Common myeloid progenitor, CD34-positive (primary cell): ENCODE measurements around the gene CCSER1.

Source experiments
- CTCF ChIA-PET: fragments of 350-600 bp; sonication (Branson Sonifier 250); formaldehyde crosslinking; loops from one replicate; lab custom pipeline; 2021; ENCODE audit warnings: antibody characterized with exemption; lab: Charles Lee
- POLR2A ChIA-PET: fragments of 350-600 bp; sonication (Branson Sonifier 250); formaldehyde crosslinking; loops from one replicate; lab custom pipeline; 2021; ENCODE audit warnings: antibody characterized with exemption; lab: Charles Lee
- DNase-seq, 3 donors: peaks; one replicate each; pipeline versions ENCODE4 v3.0.0 to v3.0.0-alpha.2; 2013
- H3K27ac ChIP-seq, 2 experiments: 1 replicate in 1 of 2; 2 replicates in 1 of 2; pipeline ENCODE4 v1.7.0; 2013; ENCODE audit warnings: inconsistent platforms in 2 of 2, low read length in 2 of 2, mild to moderate bottlenecking in 2 of 2, low read depth in 1 of 2, moderate library complexity in 1 of 2; ENCODE audit not compliant: severe bottlenecking in 2 of 2, insufficient read depth in 1 of 2, poor library complexity in 1 of 2
- H3K27me3 ChIP-seq, 5 experiments: replicated peaks in 2 of 5; 1 replicate in 3 of 5; 2 replicates in 2 of 5; pipeline versions ENCODE4 v1.6.1 to v1.7.0; 2013; ENCODE audit warnings: low read length in 4 of 5, mild to moderate bottlenecking in 2 of 5, moderate library complexity in 2 of 5, inconsistent platforms in 1 of 5; ENCODE audit not compliant: insufficient read depth in 5 of 5, control insufficient read depth in 4 of 5
- H3K36me3 ChIP-seq, 4 experiments: 1 replicate in 2 of 4; 2 replicates in 2 of 4; pipeline versions ENCODE4 v1.6.1 to v1.7.0; 2013; ENCODE audit warnings: low read length in 3 of 4, control low read depth in 1 of 4, mild to moderate bottlenecking in 1 of 4; ENCODE audit not compliant: control insufficient read depth in 4 of 4, insufficient read depth in 4 of 4
- H3K4me1 ChIP-seq, 4 experiments: 1 replicate in 3 of 4; 2 replicates in 1 of 4; pipeline versions ENCODE4 v1.6.1 to v1.7.1; 2013; ENCODE audit warnings: low read length in 3 of 4, mild to moderate bottlenecking in 3 of 4, control low read depth in 1 of 4, inconsistent platforms in 1 of 4, moderate library complexity in 1 of 4; ENCODE audit not compliant: control insufficient read depth in 4 of 4, insufficient read depth in 4 of 4; ENCODE audit errors: control extremely low read depth in 1 of 4
- H3K4me3 ChIP-seq, 7 experiments: 1 replicate in 4 of 7; 2 replicates in 3 of 7; pipeline versions ENCODE4 v1.5.1 to v1.7.0; 2013; ENCODE audit warnings: mild to moderate bottlenecking in 7 of 7, low read length in 6 of 7, moderate library complexity in 6 of 7, inconsistent platforms in 2 of 7, low read depth in 2 of 7, control low read depth in 1 of 7; ENCODE audit not compliant: insufficient read depth in 4 of 7, control insufficient read depth in 1 of 7; ENCODE audit errors: extremely low read depth in 1 of 7
- H3K9me3 ChIP-seq, 5 experiments: 1 replicate in 4 of 5; 2 replicates in 1 of 5; pipeline versions ENCODE4 v1.6.1 to v1.7.1; 2013; ENCODE audit warnings: low read length in 4 of 5, mild to moderate bottlenecking in 2 of 5, inconsistent platforms in 1 of 5, low read depth in 1 of 5, moderate library complexity in 1 of 5; ENCODE audit not compliant: control insufficient read depth in 4 of 5, insufficient read depth in 2 of 5; ENCODE audit errors: control extremely low read depth in 1 of 5
- WGBS: methylation state at CpG from one replicate; pipeline ENCODE4 v1.1.5; 2013; ENCODE audit not compliant: insufficient coverage; 5-methylcytosine and 5-hydroxymethylcytosine counted together

Gene CCSER1

DNA sequence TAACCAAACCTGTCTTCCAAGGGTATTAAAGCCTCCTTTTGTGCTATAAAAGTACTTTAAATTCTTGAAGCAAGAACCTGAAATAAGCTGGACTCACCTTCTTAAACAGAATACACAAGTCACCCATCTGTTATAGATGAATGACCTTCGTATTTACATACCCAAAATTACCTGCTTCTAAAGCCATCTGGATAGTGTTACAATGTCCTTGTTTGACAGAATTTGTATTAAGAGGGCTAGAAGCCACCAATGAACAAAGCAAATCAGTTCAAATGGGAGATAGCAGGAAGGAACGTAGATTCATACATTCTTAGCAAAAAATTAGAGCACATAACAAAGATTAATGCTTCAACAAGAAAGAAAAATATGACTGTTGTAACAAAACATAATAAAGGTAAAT lies 33.7 kb upstream of the CCSER1 start:
- no CpG with 5 or more reads among the region's 2 CpGs for WGBS
- Histone ChIP-seq H3K27me3 (no peaks in the 10 kb centered on the region), H3K27ac (no peak overlapping the region), H3K36me3 (no peaks in the 10 kb centered on the region), H3K4me3 (no peak overlapping the region), H3K4me1 (no peaks in the 10 kb centered on the region), H3K9me3 (peaks cover 0 to 4% (median 0%) of the 10 kb centered on the region in 5 experiments)
- DNase-seq = no peak
- CTCF ChIA-PET = no interaction called here
- POLR2A ChIA-PET = no interaction called here

- Histone ChIP-seq H3K36me3 (no peaks in the 10 kb centered on the region), H3K4me1 (peaks cover 0 to 3% (median 0%) of the 10 kb centered on the region in 4 experiments), H3K9me3 (peaks cover 0 to 4% (median 0%) of the 10 kb centered on the region in 5 experiments), H3K27ac (no peak overlapping the region), H3K27me3 (no peaks in the 10 kb centered on the region), H3K4me3 (no peak overlapping the region)
- 100% methylated on average over 1 of the region's 1 CpG for WGBS
- no peak for DNase-seq
- CTCF ChIA-PET = no interaction called here
- POLR2A ChIA-PET = no interaction called here
Observed at GRCh38 chr4:90095000-90095399, 32.2 kb upstream of the CCSER1 start.

DNA sequence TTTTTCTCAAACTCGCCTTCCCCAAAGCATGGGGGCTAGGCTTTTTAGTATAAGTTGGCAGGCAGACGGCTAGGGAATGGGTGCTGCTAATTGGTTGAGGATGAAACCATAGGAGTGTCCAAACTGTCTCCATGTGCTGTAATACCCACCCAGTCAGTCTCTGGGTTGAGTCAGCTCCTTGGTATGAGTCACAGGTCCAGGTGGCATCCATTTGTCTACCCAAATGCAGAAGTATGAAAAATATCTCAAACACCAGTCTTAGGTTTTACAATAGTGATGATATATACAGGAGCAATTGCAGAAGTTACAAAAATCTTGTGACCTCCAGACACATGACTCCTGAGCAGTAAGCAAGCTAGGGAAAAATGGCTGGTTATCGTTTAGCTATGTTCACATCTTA lies 27.4 kb upstream of the CCSER1 start:
- peak; percentile 50 to 91 (median 85) for DNase-seq
- CTCF ChIA-PET = interaction anchor here (1.1 kb wide), 1 partner anchor 186 kb away, joined by 3 read pairs; no protein-coding TSS in a partner anchor
- POLR2A ChIA-PET = no interaction called here
- Histone ChIP-seq H3K4me1 (peaks cover 0 to 8% (median 0%) of the 10 kb centered on the region in 4 experiments), H3K27me3 (no peaks in the 10 kb centered on the region), H3K4me3 (no peak overlapping the region), H3K9me3 (peaks cover 0 to 4% (median 0%) of the 10 kb centered on the region in 5 experiments), H3K27ac (no peak overlapping the region), H3K36me3 (no peaks in the 10 kb centered on the region)
- WGBS = 86% methylated on average over 2 of the region's 3 CpGs

GRCh38 chr4:90103991-90104390 lies 23.2 kb upstream of the CCSER1 start:
- Histone ChIP-seq H3K36me3 (no peaks in the 10 kb centered on the region), H3K9me3 (no peaks in the 10 kb centered on the region), H3K4me3 (no peak overlapping the region), H3K27me3 (no peaks in the 10 kb centered on the region), H3K27ac (no peak overlapping the region), H3K4me1 (peaks cover 0 to 8% (median 0%) of the 10 kb centered on the region in 4 experiments)
- 86% methylated on average over 2 of the region's 3 CpGs for WGBS
- ChIA-PET POLR2A (no interaction called here), CTCF (no interaction called here)
- no peak for DNase-seq

- POLR2A ChIA-PET = no interaction called here
- DNase-seq = no peak
- CTCF ChIA-PET = interaction anchor here (1.4 kb wide), 2 partner anchors 11 to 53 kb away, joined by 3 to 4 read pairs; no protein-coding TSS in a partner anchor
- Histone ChIP-seq H3K9me3 (no peaks in the 10 kb centered on the region), H3K4me1 (peaks cover 0 to 2% (median 0%) of the 10 kb centered on the region in 4 experiments), H3K27me3 (no peaks in the 10 kb centered on the region), H3K27ac (no peak overlapping the region), H3K36me3 (no peaks in the 10 kb centered on the region), H3K4me3 (no peak overlapping the region)
- WGBS = 80% methylated on average over 1 of the region's 2 CpGs
Observed at GRCh38 chr4:90105274-90105673, 21.9 kb upstream of the CCSER1 start.

- ChIA-PET CTCF (no interaction called here), POLR2A (no interaction called here)
- Histone ChIP-seq H3K9me3 (no peaks in the 10 kb centered on the region), H3K4me1 (no peaks in the 10 kb centered on the region), H3K27ac (no peak overlapping the region), H3K4me3 (no peak overlapping the region), H3K27me3 (no peaks in the 10 kb centered on the region), H3K36me3 (no peaks in the 10 kb centered on the region)
- no peak for DNase-seq
- WGBS = 100% methylated on average over 1 of the region's 2 CpGs
Observed at GRCh38 chr4:90112715-90113114, 14.5 kb upstream of the CCSER1 start.

DNA sequence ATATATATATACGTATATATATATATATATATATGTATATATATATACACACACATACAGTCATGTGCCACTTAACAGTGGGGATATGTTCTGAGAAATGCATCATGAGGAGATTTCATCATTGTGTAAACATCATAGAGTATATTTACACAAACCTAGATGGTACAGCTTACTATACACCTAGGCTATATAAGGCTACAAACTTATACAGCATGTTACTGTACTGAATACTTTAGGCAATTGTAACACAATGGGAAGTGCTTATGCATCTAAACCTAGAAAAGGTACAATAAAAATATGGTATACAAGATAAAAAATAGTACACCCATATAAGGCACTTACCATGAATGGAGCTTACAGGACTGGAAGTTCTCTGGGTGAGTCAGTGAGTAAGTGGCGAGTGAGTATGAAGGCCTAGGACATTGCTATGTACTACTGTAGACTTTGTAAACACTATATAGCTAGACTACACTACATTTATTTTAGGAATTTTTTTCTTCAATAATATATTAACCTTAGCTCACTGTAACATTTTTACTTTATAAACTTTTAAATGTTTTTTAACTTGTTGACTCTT lies 13.2 kb upstream of the CCSER1 start:
- ChIA-PET CTCF (no interaction called here), POLR2A (no interaction called here)
- no CpG with 5 or more reads among the region's 2 CpGs for WGBS
- Histone ChIP-seq H3K4me1 (no peaks in the 10 kb centered on the region), H3K36me3 (no peaks in the 10 kb centered on the region), H3K9me3 (no peaks in the 10 kb centered on the region), H3K27ac (no peak overlapping the region), H3K4me3 (no peak overlapping the region), H3K27me3 (no peaks in the 10 kb centered on the region)
- no peak for DNase-seq
